Measurements from ENCODE around the gene LRRC45.
A peak's percentile ranks its signal among the peaks of the same experiment; 100 is the strongest.

Gene LRRC45

DNA sequence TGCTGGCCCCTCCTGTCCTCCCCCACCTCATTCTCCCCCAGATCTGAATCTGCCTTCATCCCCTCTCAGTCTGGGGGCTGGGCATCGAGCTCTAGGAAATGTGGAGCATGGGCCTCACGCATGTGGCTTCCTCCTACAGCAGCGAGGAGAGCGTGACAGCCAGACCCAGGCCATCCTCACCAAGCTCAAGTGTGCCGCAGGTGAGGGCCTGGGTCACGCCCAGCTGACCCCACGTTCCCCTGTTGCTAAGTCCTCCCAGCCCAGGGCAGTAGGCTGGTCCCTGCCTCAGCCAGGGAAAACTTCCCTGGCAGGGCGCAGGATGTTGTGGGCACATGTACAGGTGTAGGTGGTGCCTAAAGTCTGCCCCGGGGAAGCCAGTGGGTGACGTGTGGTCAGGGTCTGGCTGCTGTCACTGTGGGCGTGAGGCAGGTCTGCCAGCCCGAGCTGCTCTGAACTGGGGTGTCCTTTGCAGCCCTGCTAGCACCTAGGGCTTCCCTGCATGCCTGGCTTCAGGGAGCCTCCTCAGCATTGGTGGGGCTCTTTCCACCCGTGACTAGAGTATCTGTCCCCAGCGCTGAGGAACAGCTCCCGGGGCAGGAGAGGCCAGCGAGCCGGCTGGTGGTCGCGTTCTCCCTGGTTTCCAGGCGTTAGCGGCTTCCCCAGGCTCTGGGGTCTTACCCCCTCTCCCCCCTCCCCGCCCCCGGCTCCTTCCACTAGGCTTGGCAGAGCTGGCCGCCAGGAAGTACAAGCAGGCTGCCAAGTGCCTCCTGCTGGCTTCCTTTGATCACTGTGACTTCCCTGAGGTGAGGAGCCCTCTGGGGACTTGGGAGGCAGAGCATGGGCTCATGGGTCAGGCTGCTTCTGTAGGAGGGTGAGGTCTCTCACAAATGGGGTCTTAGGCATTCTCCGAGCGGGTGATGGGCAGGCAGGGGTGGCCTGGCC is 32.2 kb downstream of the LRRC45 start:
- Histone ChIP-seq H3K27me3 (ENCODE audit: insufficient read depth, poor library complexity, severe bottlenecking) (no peaks in the 10 kb centered on the region), H3K4me3 (replicated peaks; ENCODE audit: insufficient read depth, low read length) (no peak overlapping the region), H3K27ac (replicated peaks) (no peak overlapping the region)
- DNase-seq (ENCODE audit: low read depth in 1 of 2, low spot score in 1 of 2) = no peak
- TF ChIP-seq, protein P1, sequence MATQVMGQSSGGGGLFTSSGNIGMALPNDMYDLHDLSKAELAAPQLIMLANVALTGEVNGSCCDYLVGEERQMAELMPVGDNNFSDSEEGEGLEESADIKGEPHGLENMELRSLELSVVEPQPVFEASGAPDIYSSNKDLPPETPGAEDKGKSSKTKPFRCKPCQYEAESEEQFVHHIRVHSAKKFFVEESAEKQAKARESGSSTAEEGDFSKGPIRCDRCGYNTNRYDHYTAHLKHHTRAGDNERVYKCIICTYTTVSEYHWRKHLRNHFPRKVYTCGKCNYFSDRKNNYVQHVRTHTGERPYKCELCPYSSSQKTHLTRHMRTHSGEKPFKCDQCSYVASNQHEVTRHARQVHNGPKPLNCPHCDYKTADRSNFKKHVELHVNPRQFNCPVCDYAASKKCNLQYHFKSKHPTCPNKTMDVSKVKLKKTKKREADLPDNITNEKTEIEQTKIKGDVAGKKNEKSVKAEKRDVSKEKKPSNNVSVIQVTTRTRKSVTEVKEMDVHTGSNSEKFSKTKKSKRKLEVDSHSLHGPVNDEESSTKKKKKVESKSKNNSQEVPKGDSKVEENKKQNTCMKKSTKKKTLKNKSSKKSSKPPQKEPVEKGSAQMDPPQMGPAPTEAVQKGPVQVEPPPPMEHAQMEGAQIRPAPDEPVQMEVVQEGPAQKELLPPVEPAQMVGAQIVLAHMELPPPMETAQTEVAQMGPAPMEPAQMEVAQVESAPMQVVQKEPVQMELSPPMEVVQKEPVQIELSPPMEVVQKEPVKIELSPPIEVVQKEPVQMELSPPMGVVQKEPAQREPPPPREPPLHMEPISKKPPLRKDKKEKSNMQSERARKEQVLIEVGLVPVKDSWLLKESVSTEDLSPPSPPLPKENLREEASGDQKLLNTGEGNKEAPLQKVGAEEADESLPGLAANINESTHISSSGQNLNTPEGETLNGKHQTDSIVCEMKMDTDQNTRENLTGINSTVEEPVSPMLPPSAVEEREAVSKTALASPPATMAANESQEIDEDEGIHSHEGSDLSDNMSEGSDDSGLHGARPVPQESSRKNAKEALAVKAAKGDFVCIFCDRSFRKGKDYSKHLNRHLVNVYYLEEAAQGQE (IDR thresholded peaks at IDR 0.05; ENCODE audit: insufficient replicate concordance, low read depth) = no peak
- TF ChIP-seq, protein P2, sequence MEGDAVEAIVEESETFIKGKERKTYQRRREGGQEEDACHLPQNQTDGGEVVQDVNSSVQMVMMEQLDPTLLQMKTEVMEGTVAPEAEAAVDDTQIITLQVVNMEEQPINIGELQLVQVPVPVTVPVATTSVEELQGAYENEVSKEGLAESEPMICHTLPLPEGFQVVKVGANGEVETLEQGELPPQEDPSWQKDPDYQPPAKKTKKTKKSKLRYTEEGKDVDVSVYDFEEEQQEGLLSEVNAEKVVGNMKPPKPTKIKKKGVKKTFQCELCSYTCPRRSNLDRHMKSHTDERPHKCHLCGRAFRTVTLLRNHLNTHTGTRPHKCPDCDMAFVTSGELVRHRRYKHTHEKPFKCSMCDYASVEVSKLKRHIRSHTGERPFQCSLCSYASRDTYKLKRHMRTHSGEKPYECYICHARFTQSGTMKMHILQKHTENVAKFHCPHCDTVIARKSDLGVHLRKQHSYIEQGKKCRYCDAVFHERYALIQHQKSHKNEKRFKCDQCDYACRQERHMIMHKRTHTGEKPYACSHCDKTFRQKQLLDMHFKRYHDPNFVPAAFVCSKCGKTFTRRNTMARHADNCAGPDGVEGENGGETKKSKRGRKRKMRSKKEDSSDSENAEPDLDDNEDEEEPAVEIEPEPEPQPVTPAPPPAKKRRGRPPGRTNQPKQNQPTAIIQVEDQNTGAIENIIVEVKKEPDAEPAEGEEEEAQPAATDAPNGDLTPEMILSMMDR (IDR thresholded peaks at IDR 0.05; ENCODE audit: insufficient read depth, low read length) = no peak
- 0 out of 2 replicates have a peak, but pooled peaks have one; percentile 13 for TF ChIP-seq POLR2AphosphoS5 (IDR thresholded peaks at IDR 0.05; ENCODE audit: low read depth)
- TF ChIP-seq SPI1 (IDR thresholded peaks at IDR 0.05; ENCODE audit: borderline replicate concordance, low read depth) = no peak
- TF ChIP-seq GABPA (IDR thresholded peaks at IDR 0.05; ENCODE audit: low read depth) = no peak

DNA sequence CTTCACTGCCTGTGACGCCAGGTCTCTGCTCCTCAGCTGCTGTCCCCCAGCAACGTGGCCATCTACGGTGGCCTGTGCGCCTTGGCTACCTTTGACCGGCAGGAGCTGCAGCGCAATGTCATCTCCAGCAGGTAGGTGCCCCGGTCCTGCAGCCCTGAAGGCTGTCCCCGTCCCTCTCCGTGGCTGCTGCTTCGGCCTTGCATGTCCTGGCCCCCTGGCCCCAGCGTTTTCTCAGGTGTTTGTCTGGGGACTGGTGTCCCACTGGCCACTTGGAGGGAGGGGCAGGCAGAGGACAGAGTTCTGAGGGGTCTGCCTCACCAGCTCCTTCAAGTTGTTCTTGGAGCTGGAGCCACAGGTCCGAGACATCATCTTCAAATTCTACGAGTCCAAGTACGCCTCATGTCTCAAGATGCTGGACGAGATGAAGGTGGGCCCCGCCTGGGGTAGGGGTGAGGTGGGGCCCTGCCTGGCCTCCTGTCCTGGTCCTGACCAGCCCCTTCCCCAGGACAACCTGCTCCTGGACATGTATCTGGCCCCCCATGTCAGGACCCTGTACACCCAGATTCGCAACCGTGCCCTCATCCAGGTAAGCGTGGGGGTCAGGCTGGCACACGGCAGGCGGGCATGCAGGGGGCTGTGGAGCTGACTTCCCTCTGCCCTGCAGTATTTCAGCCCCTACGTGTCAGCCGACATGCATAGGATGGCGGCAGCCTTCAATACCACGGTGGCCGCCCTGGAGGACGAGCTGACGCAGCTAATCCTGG is 33.0 kb downstream of the LRRC45 start:
- TF ChIP-seq POLR2AphosphoS5 (IDR thresholded peaks at IDR 0.05; ENCODE audit: low read depth) (peak; percentile 6; the same call in 1 of the 2 replicates), SPI1 (IDR thresholded peaks at IDR 0.05; ENCODE audit: borderline replicate concordance, low read depth) (no peak), GABPA (IDR thresholded peaks at IDR 0.05; ENCODE audit: low read depth) (no peak)
- TF ChIP-seq, protein P2 (IDR thresholded peaks at IDR 0.05; ENCODE audit: insufficient read depth, low read length) = no peak
- TF ChIP-seq, protein P1 (IDR thresholded peaks at IDR 0.05; ENCODE audit: insufficient replicate concordance, low read depth) = no peak
- H3K27ac ChIP-seq (replicated peaks) = no peak overlapping the region
- DNase-seq (ENCODE audit: low read depth in 1 of 2, low spot score in 1 of 2) = no peak
- no peak overlapping the region for H3K4me3 ChIP-seq (replicated peaks; ENCODE audit: insufficient read depth, low read length)
- H3K27me3 ChIP-seq (ENCODE audit: insufficient read depth, poor library complexity, severe bottlenecking) = no peaks in the 10 kb centered on the region

DNA sequence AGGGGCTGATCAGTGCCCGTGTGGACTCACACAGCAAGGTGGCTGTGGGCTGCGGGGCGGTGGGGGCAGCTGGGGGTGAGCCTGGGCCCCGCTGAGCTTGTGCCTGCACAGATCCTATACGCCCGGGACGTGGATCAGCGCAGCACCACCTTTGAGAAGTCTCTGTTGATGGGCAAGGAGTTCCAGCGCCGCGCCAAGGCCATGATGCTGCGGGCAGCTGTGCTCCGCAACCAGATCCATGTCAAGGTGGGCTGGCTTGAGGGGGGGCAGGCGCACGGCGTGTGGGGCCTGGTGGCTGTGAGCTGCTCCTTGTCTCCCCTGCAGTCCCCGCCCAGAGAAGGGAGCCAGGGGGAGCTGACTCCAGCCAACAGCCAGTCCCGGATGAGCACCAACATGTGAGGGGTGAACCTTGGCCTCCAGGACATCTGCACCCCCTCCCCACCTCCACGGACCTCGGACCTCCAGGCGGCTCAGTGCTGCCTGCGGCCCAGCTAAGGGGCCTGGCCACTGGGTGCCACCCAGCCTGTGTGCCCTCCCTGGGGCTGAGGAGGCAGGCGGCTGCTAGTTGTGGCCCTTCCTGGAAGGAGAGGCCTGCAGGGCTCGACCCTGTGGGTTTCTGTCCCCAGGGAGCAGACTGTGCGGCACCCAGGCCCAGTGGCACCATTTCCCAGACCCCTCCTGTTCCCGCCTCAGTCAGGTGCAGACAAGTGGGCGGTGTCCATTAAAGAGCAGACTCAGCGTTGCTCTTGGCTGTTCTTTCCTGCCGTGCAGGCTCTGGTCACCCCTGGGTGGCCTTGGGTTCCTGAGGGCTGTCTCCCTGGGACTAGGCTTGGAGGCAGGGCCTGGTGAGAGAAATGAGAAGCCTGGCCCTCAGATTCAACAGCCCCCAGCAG is 33.9 kb downstream of the LRRC45 start:
- Histone ChIP-seq H3K27me3 (ENCODE audit: insufficient read depth, poor library complexity, severe bottlenecking) (no peaks in the 10 kb centered on the region), H3K27ac (replicated peaks) (no peak overlapping the region), H3K4me3 (replicated peaks; ENCODE audit: insufficient read depth, low read length) (no peak overlapping the region)
- DNase-seq (ENCODE audit: low read depth in 1 of 2, low spot score in 1 of 2) = no peak
- no peak for TF ChIP-seq SPI1 (IDR thresholded peaks at IDR 0.05; ENCODE audit: borderline replicate concordance, low read depth)
- TF ChIP-seq POLR2AphosphoS5 (IDR thresholded peaks at IDR 0.05; ENCODE audit: low read depth) = peak; percentile 57

Measured in HL-60 (cell line).